HG03097 (cell line): ENCODE results near the gene SNX15.
"Not testable (repeated sequence)": the region's sequence is repeated elsewhere in the genome, so short reads cannot be mapped to it uniquely, and the experiment has no call there.

Experiments used
- ATAC-seq: cut with Tn5 transposase; IDR thresholded peaks from one replicate; pipeline ENCODE4 v1.9.1; 2021; ENCODE audit not compliant: unreplicated experiment, low FRiP score

SNX15 gene

GRCh38 chr11:65013888-65014725, 13.1 kb upstream of the SNX15 start, which contains the start of gene ARL2:
TSS of gene ARL2 (plus strand) at chr11:65014160. CDS start at chr11:65014208, 48 bp downstream.
- ATAC-seq: peak; percentile 69

GRCh38 chr11:65014726-65015227, 12.5 kb upstream of the SNX15 start:
- ATAC-seq: no peak

GRCh38 chr11:65016705-65017104, 10.5 kb upstream of the SNX15 start:
- no peak for ATAC-seq

GRCh38 chr11:65017937-65018336, 9.3 kb upstream of the SNX15 start:
- no peak for ATAC-seq

- no peak for ATAC-seq
Measured at GRCh38 chr11:65019824-65020223, 7.4 kb upstream of the SNX15 start.

- ATAC-seq: no peak
Measured at GRCh38 chr11:65021003-65021402, 6.2 kb upstream of the SNX15 start.

- no peak for ATAC-seq
Measured at GRCh38 chr11:65021509-65021908, 5.7 kb upstream of the SNX15 start.

- ATAC-seq: not testable (repeated sequence)
Measured at GRCh38 chr11:65023502-65023901, 3.7 kb upstream of the SNX15 start.

GRCh38 chr11:65026810-65027209, 429 bp upstream of the SNX15 start:
- no peak for ATAC-seq

GRCh38 chr11:65032216-65032615, 5.0 kb downstream of the SNX15 start:
- no peak for ATAC-seq

- ATAC-seq: no peak
Measured at GRCh38 chr11:65034423-65034822, 7.2 kb downstream of the SNX15 start.

GRCh38 chr11:65035579-65035978, 8.3 kb downstream of the SNX15 start:
- no peak for ATAC-seq

- no peak for ATAC-seq
Measured at GRCh38 chr11:65036931-65037330, 9.7 kb downstream of the SNX15 start.

GRCh38 chr11:65040520-65040846, 13.2 kb downstream of the SNX15 start:
- no peak for ATAC-seq

- ATAC-seq: peak; percentile 69
Measured at GRCh38 chr11:65040847-65041622, 13.8 kb downstream of the SNX15 start, which contains the start of gene SAC3D1. TSS of gene SAC3D1 (plus strand) at chr11:65041210. CDS start at chr11:65041293, 83 bp downstream.

- no peak for ATAC-seq
Measured at GRCh38 chr11:65042891-65043290, 15.7 kb downstream of the SNX15 start.

GRCh38 chr11:65043881-65044501, 16.8 kb downstream of the SNX15 start:
- no peak for ATAC-seq

GRCh38 chr11:65045061-65045460, 17.8 kb downstream of the SNX15 start:
- ATAC-seq: no peak

- ATAC-seq: no peak
Measured at GRCh38 chr11:65045728-65046127, 18.5 kb downstream of the SNX15 start.

GRCh38 chr11:65047581-65048422, 20.6 kb downstream of the SNX15 start:
- no peak for ATAC-seq
